ENCODE measurements around the gene DCDC1. TPM values are rescaled to one million over a fixed set of nuclear protein-coding genes. Genes with fewer than 3 reads are reported as not detected.

Gene DCDC1, protein sequence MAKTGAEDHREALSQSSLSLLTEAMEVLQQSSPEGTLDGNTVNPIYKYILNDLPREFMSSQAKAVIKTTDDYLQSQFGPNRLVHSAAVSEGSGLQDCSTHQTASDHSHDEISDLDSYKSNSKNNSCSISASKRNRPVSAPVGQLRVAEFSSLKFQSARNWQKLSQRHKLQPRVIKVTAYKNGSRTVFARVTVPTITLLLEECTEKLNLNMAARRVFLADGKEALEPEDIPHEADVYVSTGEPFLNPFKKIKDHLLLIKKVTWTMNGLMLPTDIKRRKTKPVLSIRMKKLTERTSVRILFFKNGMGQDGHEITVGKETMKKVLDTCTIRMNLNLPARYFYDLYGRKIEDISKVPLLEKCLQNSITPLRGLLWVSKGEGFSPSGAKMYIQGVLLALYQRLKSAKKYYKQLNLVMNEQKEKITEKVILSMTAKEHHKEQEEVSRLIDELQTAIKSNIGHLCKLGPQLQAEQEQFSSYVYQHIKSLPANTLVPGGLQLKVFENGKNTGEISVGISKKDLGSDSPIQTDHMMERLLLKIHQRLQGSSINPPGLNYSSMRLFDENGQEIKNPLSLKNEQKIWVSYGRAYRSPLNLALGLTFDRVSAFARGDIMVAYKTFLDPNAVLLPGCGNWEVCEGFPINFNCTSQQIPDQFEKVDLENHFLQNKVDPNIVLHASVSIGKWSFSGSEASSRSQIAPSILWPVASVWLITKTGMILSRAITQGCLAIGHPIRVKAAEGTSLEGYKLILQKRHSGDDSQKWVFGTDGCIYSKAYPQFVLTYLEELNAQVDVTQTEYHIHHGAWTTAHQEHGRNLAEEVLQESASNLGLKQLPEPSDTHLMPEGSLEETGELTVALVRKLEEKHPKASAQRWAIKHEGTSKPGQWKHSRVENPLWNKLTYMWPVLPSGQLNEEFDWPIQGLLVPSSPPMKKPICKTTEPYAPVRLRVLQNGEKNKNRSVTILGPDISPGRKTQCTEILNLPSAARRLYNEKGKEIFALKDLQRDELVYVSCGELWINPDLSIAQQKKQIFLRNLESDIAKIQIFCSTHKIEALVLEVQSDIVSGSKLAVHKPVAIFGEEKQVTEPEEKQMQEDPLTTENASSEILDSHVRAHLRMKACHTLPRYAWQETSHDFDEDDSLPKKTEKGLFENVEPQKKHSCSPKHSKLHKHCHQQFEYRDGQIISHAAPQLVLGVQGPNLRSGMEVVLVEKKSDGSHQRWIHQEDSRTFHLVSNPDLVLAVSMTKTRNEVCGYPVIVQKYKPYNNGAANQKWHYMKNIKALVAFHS (N-terminal part only)
- 0.05 TPM in 1 of 2 replicates, not detected in the other for total RNA-seq (2014; rRNA removed; shearing (Covaris generic))

DNA sequence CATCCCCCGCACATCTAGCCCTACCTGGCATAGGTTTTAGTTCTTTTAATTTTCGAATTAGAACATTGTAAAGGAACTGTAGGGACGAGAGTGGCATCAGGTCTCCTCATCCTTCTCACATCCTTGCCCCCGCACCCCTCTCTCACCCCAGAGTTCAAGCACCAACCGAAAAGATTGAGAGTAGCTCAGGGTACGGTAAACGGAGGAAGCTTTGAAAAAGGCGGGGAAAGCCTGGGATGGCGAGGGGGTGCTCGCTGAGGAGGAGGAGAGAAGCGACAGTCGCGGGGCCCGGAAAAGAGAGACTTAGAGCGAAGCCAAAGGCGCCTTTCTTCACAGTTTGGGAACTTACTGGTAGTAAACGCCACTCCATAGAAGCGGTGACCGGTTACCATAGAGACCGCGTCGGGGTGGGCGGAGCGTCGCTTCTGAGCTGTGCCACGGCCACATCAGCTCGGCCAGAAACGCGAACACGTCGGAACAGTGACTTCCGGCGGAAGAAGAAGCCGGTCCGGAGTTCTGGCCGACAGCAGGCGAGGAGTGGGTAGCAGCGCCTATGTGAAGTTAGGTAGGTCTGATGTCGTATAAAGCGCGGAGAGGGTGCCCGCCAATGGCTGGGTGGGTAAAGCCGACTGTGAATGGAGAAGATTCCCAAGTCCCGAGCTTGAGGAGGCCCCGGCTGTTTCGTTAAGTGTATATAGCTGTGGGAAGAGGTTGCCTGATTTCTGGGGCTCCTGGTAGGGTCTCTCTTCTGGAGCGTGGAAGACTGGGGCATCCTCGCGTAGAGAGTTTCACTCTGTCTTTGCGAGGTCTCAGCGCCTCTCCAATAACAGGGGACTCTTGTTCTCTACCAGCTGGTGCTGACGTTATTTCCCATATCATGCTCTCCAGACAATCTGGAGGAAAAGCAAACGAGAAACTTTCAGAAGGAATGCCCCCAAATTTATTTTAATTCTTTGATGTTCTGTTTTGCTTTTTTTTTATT, at the start of gene DCDC1, which contains the start of gene DNAJC24:
Gene DCDC1 (minus strand): TSS at position 392 of the 982 bp plus-strand sequence. CDS start 41,459 bp downstream, outside the sequence.
Gene DNAJC24 (plus strand): TSS at position 513 of the 982 bp plus-strand sequence. CDS start 889 bp downstream, outside the sequence.
- DNase-seq (ENCODE audit: low spot score), result peak; percentile 90

DNA sequence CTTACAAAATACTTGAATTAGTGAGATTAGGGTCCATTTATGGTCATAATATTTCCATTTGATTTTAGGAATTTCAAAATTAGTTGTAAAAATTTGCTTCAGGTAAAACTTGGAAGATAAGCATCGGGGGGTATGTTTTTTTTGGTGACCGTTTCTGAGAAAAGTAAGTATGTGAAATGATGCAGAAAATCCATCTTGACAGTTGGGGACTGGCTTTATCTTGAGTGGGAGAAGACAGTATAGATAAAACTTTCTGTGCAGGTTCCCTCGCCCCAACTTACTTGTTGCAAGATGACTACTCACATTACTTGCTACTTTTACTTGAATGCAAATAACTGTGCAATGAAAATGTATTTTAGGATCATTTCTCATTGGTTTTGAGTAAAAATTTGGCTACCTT, 49.6 kb upstream of the DCDC1 start:
- no peak for DNase-seq (ENCODE audit: low spot score)

DNA sequence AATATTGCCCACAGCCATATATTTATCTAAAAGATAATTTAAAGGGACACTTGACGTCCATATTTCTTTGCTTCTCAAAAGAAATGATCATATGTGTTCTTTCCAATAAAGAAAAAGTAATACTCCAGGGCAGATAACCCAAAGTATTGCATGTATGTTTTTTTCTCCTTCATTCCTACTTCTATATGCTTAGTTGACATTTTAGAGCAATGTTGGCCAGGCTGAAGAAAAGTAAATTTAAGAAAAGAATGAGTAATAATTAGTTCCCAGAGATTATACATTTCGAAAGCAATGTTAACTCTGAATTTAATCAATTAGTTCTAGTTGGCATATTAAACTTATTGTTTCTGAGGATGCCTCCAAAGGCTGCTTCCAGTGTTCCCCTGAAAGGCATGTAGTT, 48.3 kb upstream of the DCDC1 start:
- no peak for DNase-seq (ENCODE audit: low spot score)

DNA sequence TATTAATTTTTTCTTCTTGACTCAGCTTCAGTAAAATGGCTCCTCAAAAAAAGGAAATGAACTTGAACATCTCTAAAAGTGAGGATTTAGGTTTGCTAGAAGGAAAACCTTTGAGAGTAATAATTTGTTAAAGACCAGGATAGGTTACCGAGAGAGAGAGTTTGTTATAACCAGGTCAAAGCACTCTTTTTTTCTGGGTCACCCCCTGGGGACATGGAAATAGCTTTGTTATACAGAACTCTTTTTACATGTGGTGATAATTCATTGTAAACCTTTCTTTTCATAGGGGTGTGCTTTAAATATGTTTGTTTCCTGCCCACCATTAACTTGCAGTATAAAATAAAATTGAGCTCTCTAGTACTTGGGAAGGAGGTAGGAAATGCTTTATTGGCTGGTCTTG, 47.8 kb upstream of the DCDC1 start:
- DNase-seq (ENCODE audit: low spot score), result no peak

DNA sequence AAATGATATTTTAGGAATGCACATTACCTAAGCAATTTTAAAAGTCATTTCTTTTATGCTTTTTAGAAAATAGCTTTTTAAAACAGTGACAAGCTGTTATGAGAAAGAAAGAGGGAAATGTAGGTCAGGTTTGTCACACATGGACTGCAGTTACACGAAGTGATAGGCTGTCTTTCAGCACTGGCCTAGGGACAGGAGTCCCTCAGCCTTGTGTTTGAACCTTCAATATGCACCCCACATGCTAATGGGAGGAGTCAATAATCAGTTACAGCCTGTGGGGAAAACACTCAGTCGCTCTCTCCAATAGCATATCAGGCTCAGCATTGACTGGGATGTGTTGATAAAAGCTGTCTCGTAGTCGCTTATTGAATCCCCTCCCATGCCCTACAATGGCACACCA, 45.9 kb upstream of the DCDC1 start:
- no peak for DNase-seq (ENCODE audit: low spot score)

DNA sequence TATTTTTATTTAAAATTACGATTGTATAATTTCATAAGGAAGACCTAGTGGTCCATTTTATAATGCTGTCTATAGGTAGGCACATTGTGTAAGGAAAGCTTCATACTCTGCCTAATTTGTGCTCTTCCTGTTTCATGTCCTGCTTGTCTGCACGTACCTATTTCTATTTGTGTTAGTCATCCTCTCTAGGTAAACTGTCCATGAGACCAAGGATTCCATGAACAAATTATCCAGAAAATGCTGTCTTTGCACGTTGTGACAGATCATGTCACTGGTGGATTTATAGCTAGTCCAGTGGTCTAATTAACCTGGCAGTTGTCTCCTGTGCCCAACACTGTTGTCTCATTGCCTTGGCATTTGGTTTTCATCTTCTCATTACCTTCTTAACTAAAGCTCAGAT, 44.8 kb upstream of the DCDC1 start:
- DNase-seq (ENCODE audit: low spot score), result no peak

DNA sequence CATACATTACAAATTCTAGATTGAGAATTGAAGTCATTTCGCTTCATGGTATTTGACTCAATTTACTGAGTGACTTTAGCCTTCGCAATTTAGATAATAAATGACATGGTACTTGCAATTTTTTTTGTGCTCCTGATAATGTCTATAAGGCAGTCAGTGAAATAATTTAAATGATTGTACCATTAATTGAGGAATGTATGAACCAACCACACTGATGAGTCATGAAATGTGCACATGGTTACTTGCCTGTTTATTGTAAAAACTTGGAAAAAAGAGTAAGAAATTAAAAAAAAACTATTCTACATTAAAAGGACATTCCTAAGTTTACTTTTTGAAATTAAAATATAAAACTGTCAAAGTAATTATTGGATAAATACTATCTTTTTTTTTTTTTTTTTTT, 43.4 kb upstream of the DCDC1 start:
- DNase-seq (ENCODE audit: low spot score), result no peak

DNA sequence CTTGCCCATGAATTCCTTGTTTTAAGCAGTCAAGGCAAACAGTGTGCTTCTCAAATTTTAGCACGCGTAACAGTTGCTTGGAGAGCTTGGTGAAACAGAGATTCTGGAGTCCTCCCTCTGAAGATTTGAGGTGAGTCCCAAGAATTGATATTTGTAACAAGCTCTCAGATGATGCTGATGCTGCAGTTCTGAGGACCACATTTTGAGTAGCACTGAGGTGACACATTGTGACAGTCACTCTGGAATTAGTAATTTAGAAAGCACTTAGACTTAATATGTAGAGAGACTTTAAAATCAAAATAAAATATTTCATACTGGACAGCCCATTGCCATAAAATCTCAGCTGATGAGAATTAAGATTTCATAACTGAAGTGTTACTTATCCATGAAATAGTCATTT, 38.7 kb upstream of the DCDC1 start:
- no peak for DNase-seq (ENCODE audit: low spot score)

DNA sequence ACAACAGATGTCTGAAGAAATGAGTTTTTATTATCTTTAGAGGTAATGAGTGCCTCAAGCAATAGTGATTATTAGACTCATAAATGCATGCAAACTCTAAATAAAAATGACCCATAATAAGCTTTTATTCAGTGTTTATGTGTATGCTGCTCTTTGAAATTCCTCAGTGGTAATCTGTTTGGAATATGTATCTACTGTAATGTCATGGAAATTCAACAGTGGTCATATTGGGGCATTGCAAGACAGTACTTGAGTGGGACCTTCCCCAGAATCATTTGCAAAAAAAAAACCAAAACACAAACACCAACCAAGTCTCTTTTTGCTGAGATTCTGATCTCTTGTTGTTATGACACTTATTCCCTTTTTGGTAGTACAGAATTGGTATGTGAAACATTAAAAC, 35.1 kb upstream of the DCDC1 start:
- no peak for DNase-seq (ENCODE audit: low spot score)

DNA sequence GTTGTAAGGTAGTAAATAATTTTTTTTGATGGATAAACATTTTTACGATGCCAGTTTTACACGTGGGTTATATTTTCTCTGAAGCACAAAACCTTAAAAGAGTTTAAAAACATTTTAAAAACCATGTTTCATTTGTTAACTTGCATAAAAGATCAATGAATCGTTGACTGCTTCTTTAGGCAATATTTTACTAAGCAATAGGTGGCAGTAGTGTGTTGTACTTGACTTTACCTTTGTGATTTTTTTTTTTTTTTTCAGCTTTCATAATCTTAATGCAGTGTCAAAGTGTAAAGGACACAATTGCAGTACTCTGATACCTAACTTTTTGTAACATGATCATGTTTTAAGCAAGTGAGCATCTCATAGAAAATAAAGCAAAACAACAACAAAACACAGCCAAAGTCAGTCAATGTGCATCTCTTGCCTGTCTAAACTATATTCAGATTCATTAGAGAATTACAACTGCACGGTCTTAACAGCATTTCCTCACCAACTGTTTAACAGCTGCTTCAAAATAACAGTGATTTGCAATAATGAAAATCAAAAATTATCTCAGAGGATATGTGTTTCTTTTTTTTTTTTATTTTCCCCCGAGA, 27.8 kb upstream of the DCDC1 start:
- peak; percentile 25 for DNase-seq (ENCODE audit: low spot score)

DNA sequence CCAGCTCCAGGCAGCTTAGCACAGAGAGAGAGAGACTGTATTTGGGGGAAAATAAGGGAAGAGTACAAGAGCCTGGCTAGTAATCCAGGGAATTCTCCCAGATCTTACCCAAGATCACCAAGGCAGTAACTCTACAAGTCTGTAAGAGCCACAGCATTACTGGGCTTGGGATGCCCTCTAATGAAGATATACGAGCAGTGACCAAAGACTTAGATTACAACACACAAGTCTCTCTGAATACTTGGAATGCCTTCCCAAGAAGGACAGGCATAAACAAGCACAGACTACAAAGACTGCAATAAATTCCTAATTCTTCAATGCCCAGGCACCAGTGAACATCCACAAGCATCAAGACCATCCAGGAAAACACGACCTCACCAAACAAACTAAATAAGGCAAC, 17.8 kb upstream of the DCDC1 start:
- DNase-seq (ENCODE audit: low spot score), result no peak

DNA sequence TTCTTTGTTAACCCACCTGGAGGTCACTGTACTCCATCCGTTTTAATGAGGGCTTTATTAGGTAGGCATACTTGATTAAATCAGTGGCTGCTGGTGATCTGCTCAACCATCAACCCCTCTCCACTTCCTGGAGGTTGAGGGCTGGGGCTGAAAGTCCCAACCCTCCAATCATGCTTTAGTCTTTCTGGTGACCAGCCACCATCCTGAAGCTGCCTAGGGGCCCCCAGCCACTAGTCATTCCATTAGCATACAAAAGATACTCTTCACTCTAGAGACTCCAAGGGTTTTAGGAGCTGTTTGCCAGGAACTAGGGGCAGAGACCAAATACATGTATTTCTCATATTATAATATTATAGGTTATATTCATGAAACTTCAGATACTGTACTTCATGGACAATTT, 13.6 kb upstream of the DCDC1 start:
- DNase-seq (ENCODE audit: low spot score), result no peak

DNA sequence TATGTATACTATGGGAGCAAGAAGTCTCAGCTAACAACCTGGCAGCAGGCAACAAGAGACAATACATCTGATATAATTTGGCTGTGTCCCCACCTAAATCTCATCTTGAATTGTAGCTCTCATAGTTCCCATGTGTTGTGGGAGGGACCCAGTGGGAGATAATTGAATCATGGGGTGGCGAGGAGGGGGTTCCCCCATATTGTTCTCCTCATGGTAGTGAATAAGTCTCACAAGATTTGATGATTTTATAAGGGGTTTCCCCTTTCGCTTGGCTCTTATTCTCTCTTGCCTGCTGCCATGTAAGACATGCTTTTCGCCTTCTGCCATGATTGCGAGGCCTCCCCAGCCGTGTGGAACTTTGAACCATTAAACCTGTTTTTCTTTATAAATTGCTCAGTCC, 6.3 kb upstream of the DCDC1 start:
- no peak for DNase-seq (ENCODE audit: low spot score)

DNA sequence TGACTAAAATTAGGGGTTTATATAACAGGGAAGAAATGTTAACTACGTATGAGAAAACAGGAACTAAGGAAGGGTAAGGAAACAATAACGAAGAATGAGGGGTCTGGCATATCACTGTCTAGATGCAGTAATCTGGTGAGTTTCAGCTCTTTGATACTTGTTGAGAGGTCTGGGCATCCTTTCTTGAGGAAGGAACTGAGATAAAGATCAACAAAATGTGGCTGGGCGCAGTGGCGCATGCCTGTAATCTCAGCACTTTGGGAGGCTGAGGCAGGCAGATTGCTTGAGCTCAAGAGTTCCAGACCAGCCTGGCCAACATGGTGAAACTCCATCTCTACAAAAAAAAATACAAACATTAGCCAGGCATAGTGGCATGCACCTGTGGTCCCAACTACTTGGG, 2.7 kb downstream of the DCDC1 start:
- DNase-seq (ENCODE audit: low spot score), result no peak

DNA sequence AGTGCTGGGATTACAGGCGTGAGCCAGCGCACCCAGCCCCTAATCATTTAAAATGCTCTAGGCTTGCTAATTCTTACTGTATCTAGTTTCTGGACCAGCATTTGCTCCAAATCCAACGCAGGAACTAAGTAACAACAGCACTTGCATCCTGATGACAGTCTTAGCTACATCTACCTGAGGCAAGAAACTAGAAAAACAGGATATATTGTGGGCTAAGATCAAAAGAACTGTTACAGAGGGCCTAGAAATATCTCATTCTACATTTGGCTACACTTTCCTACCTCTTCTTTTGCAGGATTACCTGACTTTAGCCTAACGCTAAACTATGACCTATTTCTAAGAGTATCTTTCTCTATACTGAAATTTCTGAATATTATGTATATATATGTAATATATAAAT, 7.8 kb downstream of the DCDC1 start:
- DNase-seq (ENCODE audit: low spot score), result no peak

DNA sequence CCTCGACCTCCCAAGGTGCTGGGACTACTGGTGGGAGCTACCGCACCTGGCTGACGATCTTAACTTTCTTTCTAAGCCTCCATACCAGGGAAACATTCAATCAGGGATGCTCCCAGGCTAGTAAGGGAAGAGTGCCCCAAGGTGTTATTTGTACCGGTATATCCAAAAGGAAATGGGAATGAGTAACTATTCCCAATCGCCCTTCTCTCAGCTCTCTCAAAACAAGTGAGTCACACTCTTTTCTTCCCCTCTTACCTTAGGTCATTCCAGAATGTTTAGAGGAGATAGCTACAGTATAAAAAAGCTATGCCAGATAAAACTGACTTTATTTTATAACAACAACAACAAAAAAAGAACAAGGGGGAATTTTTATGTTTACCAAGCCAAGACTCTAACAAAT, 13.7 kb downstream of the DCDC1 start:
- DNase-seq (ENCODE audit: low spot score), result no peak

DNA sequence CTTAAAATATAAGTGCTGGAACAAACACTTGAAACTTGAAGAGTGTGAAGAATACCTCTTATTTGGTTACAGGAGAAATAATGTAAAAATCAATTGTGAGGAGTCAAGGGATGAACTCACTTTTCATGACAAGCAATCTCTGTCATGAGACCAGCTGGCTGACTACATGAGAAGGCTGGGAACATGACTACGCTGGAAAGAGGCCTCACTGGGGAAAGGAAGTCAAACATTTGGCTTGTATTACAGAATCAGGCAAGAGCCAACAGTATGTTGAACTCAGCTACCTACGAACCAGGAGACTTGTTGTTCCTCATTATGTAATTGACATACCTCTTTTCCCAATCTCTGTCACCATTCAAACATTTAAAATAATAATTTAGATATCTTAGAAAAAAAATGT, 14.4 kb downstream of the DCDC1 start:
- DNase-seq (ENCODE audit: low spot score), result no peak

DNA sequence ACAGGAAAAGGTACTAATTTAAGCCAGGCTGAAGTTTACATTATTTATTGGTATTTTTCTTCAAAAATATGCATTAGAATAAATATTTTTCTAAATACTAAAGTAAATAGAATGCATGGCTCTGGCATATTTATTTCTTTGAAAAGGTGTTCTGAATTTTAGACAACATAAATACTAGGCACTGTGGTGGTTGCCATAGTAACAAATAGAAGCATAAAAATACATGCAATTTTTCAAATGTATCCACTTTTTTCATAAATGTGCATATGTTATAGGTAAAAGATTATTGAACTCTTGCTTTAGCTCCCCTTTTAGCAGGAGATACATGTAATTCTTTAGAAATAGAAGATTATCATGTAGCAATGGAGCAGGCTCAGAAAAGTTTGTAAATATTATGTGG, 18.4 kb downstream of the DCDC1 start:
- no peak for DNase-seq (ENCODE audit: low spot score)

DNA sequence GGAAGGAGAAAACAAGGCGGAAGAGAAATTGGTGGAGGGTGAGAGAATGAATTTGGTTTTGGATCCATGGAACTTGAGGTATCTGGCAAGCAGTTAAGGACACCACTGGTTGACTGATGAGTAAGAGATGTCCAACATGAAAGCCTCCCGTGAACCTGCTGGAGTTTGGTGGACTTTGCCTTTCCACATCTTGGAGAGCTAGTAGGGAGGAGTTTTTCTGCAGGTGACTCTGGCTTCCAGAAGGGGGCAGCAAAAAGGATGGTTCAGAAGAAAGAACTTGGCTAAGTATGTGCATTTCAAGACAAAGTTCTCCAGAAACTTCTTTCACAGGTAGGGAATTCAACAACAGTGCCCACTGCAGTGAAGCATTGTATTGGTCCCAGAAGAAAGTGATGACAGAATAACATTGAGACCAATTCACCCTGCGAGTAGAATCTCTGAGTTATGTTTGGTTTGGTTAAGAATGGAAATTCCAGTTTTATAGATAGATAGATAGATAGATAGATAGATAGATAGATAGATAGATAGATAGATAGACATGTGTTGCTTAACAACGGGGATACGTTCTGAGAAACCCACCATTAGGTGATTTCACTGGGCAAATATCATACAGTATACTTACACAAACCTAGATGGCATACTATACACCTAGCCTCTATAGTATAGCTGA, 28.5 kb downstream of the DCDC1 start:
- DNase-seq (ENCODE audit: low spot score), result peak; percentile 26

DNA sequence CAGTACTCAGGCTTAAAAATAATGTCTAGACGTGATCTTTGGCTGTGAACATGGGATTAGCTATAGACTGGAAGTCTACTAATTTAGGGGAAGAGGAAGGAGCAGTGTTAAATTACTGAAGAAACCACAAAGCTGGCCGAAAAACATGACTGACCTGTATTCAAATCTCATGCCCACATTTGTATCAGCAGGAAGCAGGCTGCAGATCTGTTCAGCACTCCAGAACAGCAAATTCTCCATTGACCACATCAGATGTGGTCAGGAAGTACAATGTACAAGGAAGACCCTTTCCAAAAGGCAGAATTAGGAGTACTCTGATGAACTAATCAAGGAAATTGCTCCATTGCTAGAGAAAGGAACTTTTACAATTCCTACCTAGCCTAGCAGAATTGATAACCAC, 31.7 kb downstream of the DCDC1 start:
- DNase-seq (ENCODE audit: low spot score), result no peak

Measured in A172 (cell line).